IMR-90 (cell line): Measurements from ENCODE around the gene BCHE. TPM values are rescaled to one million over a fixed set of nuclear protein-coding genes. Genes with fewer than 3 reads are reported as not detected.

ENCODE experiments used
- ATAC-seq: fragments of 200-7000 bp; cut with Tn5 transposase; 2 replicates; pipeline ENCODE4 v1.9.1; 2020; ENCODE audit warnings: low read depth, mild to moderate bottlenecking, moderate library complexity
- BruUV-seq: library from RNA; stranded (reverse); fragments of 400-500 nt; replicated peaks from 2 replicates; lab custom pipeline; 2021; lab: Mats Ljungman, UMichigan
- CTCF ChIA-PET: fragments of 300-600 bp; formaldehyde crosslinking; extraction: SDS; loops from one replicate; lab custom pipeline; 2021; ENCODE audit warnings: antibody characterized with exemption; lab: Yijun Ruan, JAX
- POLR2A ChIA-PET: fragments of 300-600 bp; sonication (Branson Sonifier 250); formaldehyde crosslinking; loops from one replicate; lab custom pipeline; 2022; ENCODE audit warnings: antibody characterized with exemption; ENCODE audit not compliant: unreplicated experiment; lab: Charles Lee
- DNase-seq: peaks from one replicate; pipeline ENCODE4 v3.0.0; 2013
- H2AFZ ChIP-seq: replicated peaks from 2 replicates; pipeline ENCODE3; 2013; ENCODE audit warnings: low read length, mild to moderate bottlenecking; ENCODE audit not compliant: poor library complexity
- H2AK5ac ChIP-seq: 2 replicates; pipeline ENCODE4 v1.6.1; 2013; ENCODE audit warnings: low read depth, low read length, inconsistent platforms
- H2AK9ac ChIP-seq: replicated peaks from 2 replicates; pipeline ENCODE3; 2013; ENCODE audit warnings: mild to moderate bottlenecking, low read depth, low read length, moderate library complexity; ENCODE audit not compliant: poor library complexity
- H2BK120ac ChIP-seq: 2 replicates; pipeline ENCODE4 v1.6.1; 2013; ENCODE audit warnings: low read depth, low read length, inconsistent platforms
- H2BK15ac ChIP-seq: 3 replicates; pipeline ENCODE4 v1.6.1; 2013; ENCODE audit warnings: low read depth, low read length, inconsistent platforms
- H2BK20ac ChIP-seq: 2 replicates; pipeline ENCODE4 v1.6.1; 2013; ENCODE audit warnings: low read depth, mild to moderate bottlenecking, inconsistent platforms, low read length, moderate library complexity
- H2BK5ac ChIP-seq: 2 replicates; pipeline ENCODE4 v1.6.1; 2013; ENCODE audit warnings: mild to moderate bottlenecking, low read depth, low read length, inconsistent platforms; ENCODE audit not compliant: poor library complexity, severe bottlenecking
- H3K14ac ChIP-seq: replicated peaks from 2 replicates; pipeline ENCODE4 v1.6.1; 2013; ENCODE audit warnings: low read depth, low read length, inconsistent platforms
- H3K18ac ChIP-seq: 2 replicates; pipeline ENCODE4 v1.6.1; 2013; ENCODE audit warnings: low read depth, low read length, control low read depth
- H3K23ac ChIP-seq: 2 replicates; pipeline ENCODE4 v1.6.1; 2013; ENCODE audit warnings: low read depth, low read length, inconsistent platforms
- H3K27ac ChIP-seq: 2 replicates; pipeline ENCODE4 v1.5.1; 2013; ENCODE audit warnings: mild to moderate bottlenecking, control low read depth, low read length; ENCODE audit not compliant: insufficient read depth
- H3K27me3 ChIP-seq: 2 replicates; pipeline ENCODE4 v1.6.1; 2013; ENCODE audit warnings: low read length; ENCODE audit not compliant: control insufficient read depth, insufficient read depth
- H3K36me3 ChIP-seq: 2 replicates; pipeline ENCODE4 v1.6.1; 2013; ENCODE audit warnings: low read length, mixed read lengths; ENCODE audit not compliant: control insufficient read depth, insufficient read depth
- H3K4ac ChIP-seq: 2 replicates; pipeline ENCODE4 v1.6.1; 2013; ENCODE audit warnings: low read depth, low read length, inconsistent platforms
- H3K4me1 ChIP-seq: 2 replicates; pipeline ENCODE4 v1.6.1; 2013; ENCODE audit warnings: low read length, mixed read lengths; ENCODE audit not compliant: control insufficient read depth, insufficient read depth
- H3K4me2 ChIP-seq: 2 replicates; pipeline ENCODE4 v1.6.1; 2013; ENCODE audit warnings: low read depth, mild to moderate bottlenecking, control low read depth, low read length, moderate library complexity
- H3K4me3 ChIP-seq: 2 replicates; pipeline ENCODE4 v1.5.1; 2013; ENCODE audit warnings: low read depth, mild to moderate bottlenecking, control low read depth, low read length, moderate library complexity; ENCODE audit not compliant: insufficient read depth
- H3K56ac ChIP-seq: 2 replicates; pipeline ENCODE4 v1.6.1; 2013; ENCODE audit warnings: low read length, inconsistent platforms; ENCODE audit not compliant: insufficient read depth; ENCODE audit errors: extremely low read depth
- H3K79me1 ChIP-seq, 2 experiments: 2 replicates each; pipeline ENCODE4 v1.6.1; 2013; ENCODE audit warnings: low read length in 2 of 2, inconsistent platforms in 1 of 2, low read depth in 1 of 2
- H3K9ac ChIP-seq: 2 replicates; pipeline ENCODE4 v1.6.1; 2013; ENCODE audit warnings: low read depth, low read length, control low read depth
- H3K9me1 ChIP-seq: 2 replicates; pipeline ENCODE4 v1.6.1; 2013; ENCODE audit warnings: low read length, inconsistent platforms; ENCODE audit not compliant: insufficient read depth
- H3K9me3 ChIP-seq: 2 replicates; pipeline ENCODE4 v1.6.1; 2013; ENCODE audit warnings: low read length; ENCODE audit not compliant: control insufficient read depth, insufficient read depth
- H4K20me1 ChIP-seq: 2 replicates; pipeline ENCODE4 v1.6.1; 2013; ENCODE audit warnings: low read length, inconsistent platforms; ENCODE audit not compliant: insufficient read depth
- H4K5ac ChIP-seq: 2 replicates; pipeline ENCODE4 v1.6.1; 2013; ENCODE audit warnings: mild to moderate bottlenecking, low read depth, low read length, control low read depth
- H4K8ac ChIP-seq, 2 experiments: 2 replicates each; pipeline ENCODE4 v1.6.1; 2013; ENCODE audit warnings: low read depth in 2 of 2, low read length in 2 of 2, control low read depth in 1 of 2, inconsistent platforms in 1 of 2
- H4K91ac ChIP-seq: 2 replicates; pipeline ENCODE4 v1.6.1; 2013; ENCODE audit warnings: low read depth, low read length, inconsistent platforms; ENCODE audit not compliant: insufficient read depth
- MAFK ChIP-seq: IDR thresholded peaks from 2 replicates; pipeline ENCODE4 v1.6.1; 2012; ENCODE audit warnings: low read depth, low read length, improper control_type of control experiment
- MAZ ChIP-seq: IDR thresholded peaks from 2 replicates; pipeline ENCODE4 v1.6.1; 2012; ENCODE audit warnings: low read depth, mild to moderate bottlenecking, low read length, improper control_type of control experiment, moderate library complexity, borderline replicate concordance
- RFX5 ChIP-seq: IDR thresholded peaks from 2 replicates; pipeline ENCODE4 v1.8.0; 2012; ENCODE audit warnings: low read depth, mild to moderate bottlenecking, low read length, moderate library complexity
- SMC3 ChIP-seq: fragments of 150-350 bp; IDR thresholded peaks from 2 replicates; pipeline ENCODE4 v1.6.1; 2016; ENCODE audit warnings: low read depth, mild to moderate bottlenecking, antibody characterized with exemption, low read length, moderate library complexity
- dilution Hi-C: fragments of 300-500 bp; cut with HindIII; formaldehyde crosslinking; loops from one replicate; pipeline ENCODE4 v1.14.3; 2018; ENCODE audit warnings: low sequenced_read_pairs; ENCODE audit not compliant: unreplicated experiment
- in situ Hi-C: fragments of 300-500 bp; cut with MboI; formaldehyde crosslinking; loops from 3 replicates; pipeline ENCODE4 v1.14.3; 2019; ENCODE audit warnings: low sequenced_read_pairs, inconsistent platforms, mixed read lengths
- intact Hi-C: fragments of 100-400 bp; cut with micrococcal nuclease; formaldehyde crosslinking; loops from 2 replicates; pipeline ENCODE4 v1.10.0; 2022
- polyA plus RNA-seq, 3 experiments: library from polyadenylated mRNA; depleted of rRNA; stranded (reverse); fragments of >200 nt; gene quantifications; 2 replicates each; pipeline ENCODE4 v1.2.3, GENCODE V29; 2012; ENCODE audit warnings: low replicate concordance in 1 of 3
- total RNA-seq: library from RNA; depleted of rRNA; stranded (reverse); fragments of >200 nt; gene quantifications from 2 replicates; pipeline ENCODE4 v1.2.3, GENCODE V29; 2012
- TF ChIP-seq, protein P1 (sequence below): fragments of 150-350 bp; IDR thresholded peaks from 2 replicates; pipeline ENCODE4 v1.6.1; 2016; ENCODE audit warnings: low read depth, mild to moderate bottlenecking, low read length, moderate library complexity, borderline replicate concordance

BCHE gene
- total and polyA plus RNA-seq, 2 of the 4 experiments (the other 2 are of a cell fraction): 1.5 to 1.6 TPM

DNA sequence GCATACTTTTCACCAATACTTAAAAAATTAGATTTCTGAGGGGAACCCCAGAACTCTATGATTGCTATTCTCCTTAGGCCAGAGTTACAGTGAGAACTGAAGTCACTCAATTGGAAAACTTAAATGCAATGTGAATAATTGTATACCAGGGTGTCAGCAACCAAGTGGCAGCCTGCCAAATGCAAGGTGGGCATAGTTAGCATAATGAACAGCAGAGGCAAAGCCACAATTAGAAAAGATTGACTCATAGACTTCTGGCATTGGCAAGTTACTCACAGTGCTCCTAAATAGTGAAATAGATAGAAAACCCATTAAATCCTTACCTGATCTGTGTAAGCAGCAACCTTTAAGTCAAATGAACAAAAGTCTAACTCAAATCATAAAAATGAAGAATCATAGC lies 94.9 kb downstream of the BCHE start:
- DNase-seq: no peak
- Histone ChIP-seq H2AK9ac (no peak overlapping the region), H3K56ac (no peak overlapping the region), H2BK120ac (no peak overlapping the region), H3K79me1 (no peaks in the 10 kb centered on the region), H3K4me2 (no peak overlapping the region), H3K23ac (no peak overlapping the region), H2BK15ac (no peak overlapping the region), H3K9me1 (no peaks in the 10 kb centered on the region), H3K36me3 (no peaks in the 10 kb centered on the region), H3K14ac (no peak overlapping the region), H4K8ac (no peak overlapping the region), H2AK5ac (no peak overlapping the region), H3K18ac (no peak overlapping the region), H4K20me1 (no peaks in the 10 kb centered on the region), H4K5ac (no peak overlapping the region), H4K91ac (no peak overlapping the region), H3K4ac (no peak overlapping the region), H3K4me1 (no peaks in the 10 kb centered on the region), H3K9ac (no peak overlapping the region), H3K27ac (no peak overlapping the region), H2BK20ac (no peak overlapping the region), H3K27me3 (no peaks in the 10 kb centered on the region), H3K4me3 (no peak overlapping the region), H2AFZ (no peak overlapping the region), H2BK5ac (no peak overlapping the region), H3K9me3 (0 out of 2 replicates have a peak, but pooled peaks cover 2% of the 10 kb centered on the region)
- in situ Hi-C loops: no loop called here
- intact Hi-C loops: no loop called here
- BruUV-seq: no TSS peak
- TF ChIP-seq RFX5 (no peak), MAZ (no peak), SMC3 (no peak), MAFK (no peak)
- TF ChIP-seq, protein P1, sequence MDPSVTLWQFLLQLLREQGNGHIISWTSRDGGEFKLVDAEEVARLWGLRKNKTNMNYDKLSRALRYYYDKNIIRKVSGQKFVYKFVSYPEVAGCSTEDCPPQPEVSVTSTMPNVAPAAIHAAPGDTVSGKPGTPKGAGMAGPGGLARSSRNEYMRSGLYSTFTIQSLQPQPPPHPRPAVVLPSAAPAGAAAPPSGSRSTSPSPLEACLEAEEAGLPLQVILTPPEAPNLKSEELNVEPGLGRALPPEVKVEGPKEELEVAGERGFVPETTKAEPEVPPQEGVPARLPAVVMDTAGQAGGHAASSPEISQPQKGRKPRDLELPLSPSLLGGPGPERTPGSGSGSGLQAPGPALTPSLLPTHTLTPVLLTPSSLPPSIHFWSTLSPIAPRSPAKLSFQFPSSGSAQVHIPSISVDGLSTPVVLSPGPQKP: no peak
- POLR2A ChIA-PET: no interaction called here
- ATAC-seq: no peak
- CTCF ChIA-PET: no interaction called here
- dilution Hi-C loops: no loop called here
